Measurements from ENCODE around the gene HOMER1. TPM values are rescaled to one million over a fixed set of nuclear protein-coding genes. Genes with fewer than 3 reads are reported as not detected.

Gene HOMER1
- total RNA-seq, 1 experiment from 2014 or later, result 9.1 TPM

DNA sequence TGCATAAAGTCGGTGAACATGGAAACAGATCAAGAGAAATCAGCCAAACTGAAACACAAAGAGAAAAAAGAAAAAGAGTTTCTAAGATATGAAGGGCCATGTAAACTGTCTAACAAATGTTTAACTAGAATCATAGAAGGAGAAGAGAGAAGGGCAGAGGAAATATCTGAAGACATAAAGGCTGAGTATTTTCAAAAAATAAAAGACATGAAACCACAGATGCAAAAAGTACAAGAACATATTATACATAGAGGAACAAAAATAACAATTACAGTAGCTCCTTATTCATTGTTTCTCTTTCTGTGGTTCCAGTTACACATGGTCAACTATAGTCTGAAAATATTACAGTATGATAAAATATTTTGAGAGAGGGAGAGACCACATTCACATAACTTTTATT is 106.3 kb downstream of the HOMER1 start:
- BruUV-seq (replicated peaks), result no TSS peak
- ChIA-PET CTCF (no interaction called here), POLR2A (ENCODE audit: unreplicated experiment) (interaction anchor here (0.5 kb wide), 1 partner anchor 267 kb away, joined by 3 read pairs; no protein-coding TSS in a partner anchor)
- Histone ChIP-seq H3F3A (ENCODE audit: low read length, unreplicated experiment) (no peaks in the 10 kb centered on the region), H3K4me2 (ENCODE audit: low read length) (no peak overlapping the region), H4K20me1 (ENCODE audit: low read length) (no peaks in the 10 kb centered on the region), H3K4me1 (ENCODE audit: insufficient read depth, low read length) (no peaks in the 10 kb centered on the region), H3K27me3 (ENCODE audit: low read length) (no peaks in the 10 kb centered on the region), H3K9me2 (replicated peaks; ENCODE audit: low read length) (no peaks in the 10 kb centered on the region), H3K79me2 (ENCODE audit: low read length) (no peaks in the 10 kb centered on the region), H3K4me3 (ENCODE audit: low read length) (no peak overlapping the region), H3K9ac (ENCODE audit: low read length) (no peak overlapping the region), H3K9me3 (ENCODE audit: low read length) (no peaks in the 10 kb centered on the region), H3K36me3 (ENCODE audit: low read depth, low read length) (peaks cover 2% of the 10 kb centered on the region; the same call in 1 of the 2 replicates), H3K27ac (ENCODE audit: low read length) (no peak overlapping the region), H2AFZ (ENCODE audit: low read length) (no peak overlapping the region)
- ATAC-seq (no peak), DNase-seq (no peak)
- TF ChIP-seq EZH2phosphoT487 (IDR thresholded peaks at IDR 0.05; ENCODE audit: borderline replicate concordance, low read length) (no peak), EZH2 (IDR thresholded peaks at IDR 0.05; ENCODE audit: low read length, unreplicated experiment) (no peak)
- TF ChIP-seq, protein P1, sequence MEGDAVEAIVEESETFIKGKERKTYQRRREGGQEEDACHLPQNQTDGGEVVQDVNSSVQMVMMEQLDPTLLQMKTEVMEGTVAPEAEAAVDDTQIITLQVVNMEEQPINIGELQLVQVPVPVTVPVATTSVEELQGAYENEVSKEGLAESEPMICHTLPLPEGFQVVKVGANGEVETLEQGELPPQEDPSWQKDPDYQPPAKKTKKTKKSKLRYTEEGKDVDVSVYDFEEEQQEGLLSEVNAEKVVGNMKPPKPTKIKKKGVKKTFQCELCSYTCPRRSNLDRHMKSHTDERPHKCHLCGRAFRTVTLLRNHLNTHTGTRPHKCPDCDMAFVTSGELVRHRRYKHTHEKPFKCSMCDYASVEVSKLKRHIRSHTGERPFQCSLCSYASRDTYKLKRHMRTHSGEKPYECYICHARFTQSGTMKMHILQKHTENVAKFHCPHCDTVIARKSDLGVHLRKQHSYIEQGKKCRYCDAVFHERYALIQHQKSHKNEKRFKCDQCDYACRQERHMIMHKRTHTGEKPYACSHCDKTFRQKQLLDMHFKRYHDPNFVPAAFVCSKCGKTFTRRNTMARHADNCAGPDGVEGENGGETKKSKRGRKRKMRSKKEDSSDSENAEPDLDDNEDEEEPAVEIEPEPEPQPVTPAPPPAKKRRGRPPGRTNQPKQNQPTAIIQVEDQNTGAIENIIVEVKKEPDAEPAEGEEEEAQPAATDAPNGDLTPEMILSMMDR (conservative IDR thresholded peaks at IDR 0.05; ENCODE audit: low read depth, low read length), result no peak
- intact Hi-C loops (cut with micrococcal nuclease), result no loop called here

DNA sequence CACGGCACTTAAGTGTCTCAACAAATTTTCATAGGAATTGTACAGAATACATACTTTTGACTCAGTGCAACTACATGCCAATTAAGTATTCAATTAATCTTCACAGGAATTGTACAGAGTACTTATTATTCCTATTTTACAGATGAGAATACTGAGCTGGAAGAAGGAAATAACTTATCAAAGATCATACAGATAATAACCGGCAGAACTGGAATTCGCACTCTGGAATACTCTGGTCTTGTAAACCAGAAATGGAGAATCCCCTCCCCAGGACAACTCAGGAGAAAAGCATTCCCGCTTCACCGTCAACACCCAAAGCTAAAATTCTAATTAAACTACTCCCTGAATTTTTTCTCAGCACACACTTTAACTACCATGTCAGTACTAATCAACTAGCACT is 112.7 kb downstream of the HOMER1 start:
- Histone ChIP-seq H2AFZ (ENCODE audit: low read length) (no peak overlapping the region), H3K9me3 (ENCODE audit: low read length) (no peaks in the 10 kb centered on the region), H3K27me3 (ENCODE audit: low read length) (no peaks in the 10 kb centered on the region), H3K27ac (ENCODE audit: low read length) (no peak overlapping the region), H3K4me1 (ENCODE audit: insufficient read depth, low read length) (no peaks in the 10 kb centered on the region), H3K79me2 (ENCODE audit: low read length) (no peaks in the 10 kb centered on the region), H3K36me3 (ENCODE audit: low read depth, low read length) (no peaks in the 10 kb centered on the region), H3K9me2 (replicated peaks; ENCODE audit: low read length) (no peaks in the 10 kb centered on the region), H3K4me3 (ENCODE audit: low read length) (no peak overlapping the region), H3K4me2 (ENCODE audit: low read length) (no peak overlapping the region), H3K9ac (ENCODE audit: low read length) (no peak overlapping the region), H3F3A (ENCODE audit: low read length, unreplicated experiment) (no peaks in the 10 kb centered on the region), H4K20me1 (ENCODE audit: low read length) (no peaks in the 10 kb centered on the region)
- BruUV-seq (replicated peaks), result no TSS peak
- ChIA-PET CTCF (no interaction called here), POLR2A (ENCODE audit: unreplicated experiment) (no interaction called here)
- ATAC-seq, result no peak
- no peak for DNase-seq
- intact Hi-C loops (cut with micrococcal nuclease), result no loop called here
- TF ChIP-seq EZH2 (IDR thresholded peaks at IDR 0.05; ENCODE audit: low read length, unreplicated experiment) (no peak), EZH2phosphoT487 (IDR thresholded peaks at IDR 0.05; ENCODE audit: borderline replicate concordance, low read length) (no peak)
- TF ChIP-seq, protein P1 (conservative IDR thresholded peaks at IDR 0.05; ENCODE audit: low read depth, low read length), result no peak

DNA sequence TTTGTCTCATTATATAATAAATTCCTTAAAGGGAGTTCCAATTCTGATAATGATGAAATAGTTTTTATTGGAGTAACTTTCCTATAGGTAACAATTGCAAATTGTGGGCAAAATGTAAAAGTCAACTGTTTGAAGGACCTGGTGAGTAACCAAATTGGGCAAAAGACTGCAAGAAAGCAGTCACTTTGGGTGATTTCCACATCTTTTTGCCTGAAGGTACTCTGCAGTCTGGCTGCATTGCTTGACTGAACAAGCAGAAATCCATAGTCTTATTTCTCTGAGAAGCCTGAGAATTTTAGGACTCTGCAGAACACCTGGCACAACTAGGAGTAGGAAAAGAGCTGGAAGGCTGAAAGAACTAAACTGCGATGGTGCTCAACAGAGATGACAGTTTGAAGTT is 114.9 kb downstream of the HOMER1 start:
- ChIA-PET POLR2A (ENCODE audit: unreplicated experiment) (no interaction called here), CTCF (no interaction called here)
- no peaks in the 10 kb centered on the region for H3K27me3 ChIP-seq (ENCODE audit: low read length)
- H3K9me3 ChIP-seq (ENCODE audit: low read length), result no peaks in the 10 kb centered on the region
- H2AFZ ChIP-seq (ENCODE audit: low read length), result no peak overlapping the region
- ATAC-seq (no peak), DNase-seq (no peak)
- no peaks in the 10 kb centered on the region for H3K4me1 ChIP-seq (ENCODE audit: insufficient read depth, low read length)
- H4K20me1 ChIP-seq (ENCODE audit: low read length), result no peaks in the 10 kb centered on the region
- H3K4me3 ChIP-seq (ENCODE audit: low read length), result no peak overlapping the region
- no peaks in the 10 kb centered on the region for H3K79me2 ChIP-seq (ENCODE audit: low read length)
- TF ChIP-seq, protein P1 (conservative IDR thresholded peaks at IDR 0.05; ENCODE audit: low read depth, low read length), result no peak
- TF ChIP-seq EZH2 (IDR thresholded peaks at IDR 0.05; ENCODE audit: low read length, unreplicated experiment) (no peak), EZH2phosphoT487 (IDR thresholded peaks at IDR 0.05; ENCODE audit: borderline replicate concordance, low read length) (no peak)
- no peak overlapping the region for H3K9ac ChIP-seq (ENCODE audit: low read length)
- H3K36me3 ChIP-seq (ENCODE audit: low read depth, low read length), result no peaks in the 10 kb centered on the region
- no peak overlapping the region for H3K4me2 ChIP-seq (ENCODE audit: low read length)
- no peaks in the 10 kb centered on the region for H3F3A ChIP-seq (ENCODE audit: low read length, unreplicated experiment)
- H3K27ac ChIP-seq (ENCODE audit: low read length), result no peak overlapping the region
- BruUV-seq (replicated peaks), result no TSS peak
- intact Hi-C loops (cut with micrococcal nuclease), result no loop called here
- no peaks in the 10 kb centered on the region for H3K9me2 ChIP-seq (replicated peaks; ENCODE audit: low read length)
